GM19193 (cell line): ENCODE results near the gene CEP20.

ENCODE experiments used
- POLR2A ChIP-seq: IDR thresholded peaks from 4 replicates; pipeline ENCODE4 v1.6.1; 2011; ENCODE audit not compliant: insufficient read depth, insufficient read length; ENCODE audit errors: extremely low read depth

Gene CEP20

GRCh38 chr16:15876503-15876902 lies 11.9 kb downstream of the CEP20 start:
- no peak for TF ChIP-seq POLR2A

GRCh38 chr16:15874745-15875314 lies 13.6 kb downstream of the CEP20 start:
- TF ChIP-seq POLR2A: no peak

- no peak for TF ChIP-seq POLR2A
Measured at GRCh38 chr16:15873737-15874136, 14.7 kb downstream of the CEP20 start.

- no peak for TF ChIP-seq POLR2A
Measured at GRCh38 chr16:15873301-15873700, 15.1 kb downstream of the CEP20 start.

- no peak for TF ChIP-seq POLR2A
Measured at GRCh38 chr16:15870011-15870410, 18.4 kb downstream of the CEP20 start.

DNA sequence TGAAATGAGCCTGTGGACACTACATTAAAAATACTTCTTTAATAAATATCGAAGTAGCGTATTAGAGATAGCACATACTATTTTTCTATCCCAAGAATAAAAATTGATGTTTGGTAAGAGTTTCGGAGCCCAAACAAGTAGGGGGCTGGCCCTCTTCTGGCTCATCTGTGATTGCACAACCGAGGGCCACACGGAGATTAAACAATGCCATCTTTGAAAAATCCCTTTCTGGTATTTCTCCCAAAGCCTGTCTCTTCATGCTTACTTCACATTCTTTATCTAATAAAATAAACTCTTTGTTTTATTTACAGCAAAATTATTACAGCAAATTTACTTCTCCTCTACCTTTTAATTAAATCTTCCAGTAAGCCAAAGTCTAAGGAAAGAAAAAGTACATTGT lies 22.0 kb downstream of the CEP20 start:
- no peak for TF ChIP-seq POLR2A

DNA sequence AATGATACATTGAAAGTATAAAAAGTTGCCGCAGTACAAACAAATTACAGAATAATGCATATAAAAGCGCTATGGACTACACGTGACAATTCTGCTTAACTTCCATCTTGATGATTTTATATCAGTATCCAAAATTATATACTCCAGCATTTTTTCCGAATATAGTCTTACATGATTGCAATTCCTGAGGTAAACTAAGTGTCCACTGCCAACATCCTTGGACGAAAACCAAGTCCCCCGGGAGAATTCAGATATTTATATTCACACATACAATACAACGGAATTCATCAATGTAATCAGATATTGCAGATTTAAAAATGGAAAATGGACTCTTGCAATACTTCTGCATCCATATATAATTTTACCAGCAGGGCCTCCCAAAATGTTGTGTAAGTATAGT lies 22.7 kb downstream of the CEP20 start:
- no peak for TF ChIP-seq POLR2A

GRCh38 chr16:15864939-15865338 lies 23.5 kb downstream of the CEP20 start:
- TF ChIP-seq POLR2A: no peak

DNA sequence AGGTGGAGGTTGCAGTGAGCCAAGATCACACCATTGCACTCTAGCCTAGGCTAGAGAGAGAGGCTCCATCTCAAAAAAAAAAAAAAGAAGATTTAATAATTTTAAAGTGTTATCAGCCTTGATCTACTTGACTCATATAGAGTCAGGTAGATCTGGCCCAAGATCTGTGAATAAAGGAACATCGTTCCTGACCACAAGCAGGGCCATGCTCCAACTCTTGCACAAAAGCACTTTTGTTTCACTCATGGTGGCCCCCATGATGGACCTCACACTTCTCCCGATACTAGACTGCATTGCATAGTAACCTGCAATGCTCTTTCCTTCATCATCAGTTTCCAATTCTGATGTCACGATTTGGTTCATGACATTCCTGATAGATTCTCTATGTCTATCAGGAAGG lies 26.4 kb downstream of the CEP20 start:
- no peak for TF ChIP-seq POLR2A

DNA sequence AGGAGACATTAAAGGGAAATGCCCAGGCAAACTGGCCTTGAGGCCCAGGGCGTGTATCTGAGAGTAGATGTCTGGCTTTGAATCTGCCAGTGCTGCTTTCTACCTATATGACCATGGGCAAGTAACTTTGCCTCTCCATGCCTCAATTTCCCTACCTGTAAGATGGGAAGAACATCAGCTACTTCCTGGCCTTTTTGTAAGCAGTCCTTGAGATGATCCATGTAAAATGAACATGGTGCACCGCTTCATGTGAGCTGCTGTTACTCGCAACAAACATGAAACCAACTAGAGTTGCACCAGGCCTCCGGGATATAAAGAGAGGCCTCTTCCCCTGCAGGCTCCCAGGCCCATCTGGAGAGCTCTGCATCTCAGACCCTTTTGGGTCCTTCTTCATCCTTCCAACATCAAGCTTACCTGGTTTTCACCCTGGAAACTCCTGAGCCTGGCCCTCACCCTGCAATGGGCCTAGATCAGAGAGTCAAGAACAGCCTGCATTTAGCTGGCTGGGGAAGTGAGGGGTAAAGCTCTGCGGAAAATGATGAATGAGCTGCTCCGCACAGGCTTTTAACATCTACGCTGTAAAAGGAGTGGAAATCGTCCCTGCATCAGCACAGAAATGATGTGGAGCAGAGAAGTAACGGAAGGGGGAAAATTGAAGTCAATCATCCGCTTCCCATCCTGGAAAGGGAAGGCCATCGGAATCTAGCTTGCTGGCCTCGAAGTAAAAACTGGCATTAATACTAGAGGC lies 29.3 kb downstream of the CEP20 start:
- no peak for TF ChIP-seq POLR2A

DNA sequence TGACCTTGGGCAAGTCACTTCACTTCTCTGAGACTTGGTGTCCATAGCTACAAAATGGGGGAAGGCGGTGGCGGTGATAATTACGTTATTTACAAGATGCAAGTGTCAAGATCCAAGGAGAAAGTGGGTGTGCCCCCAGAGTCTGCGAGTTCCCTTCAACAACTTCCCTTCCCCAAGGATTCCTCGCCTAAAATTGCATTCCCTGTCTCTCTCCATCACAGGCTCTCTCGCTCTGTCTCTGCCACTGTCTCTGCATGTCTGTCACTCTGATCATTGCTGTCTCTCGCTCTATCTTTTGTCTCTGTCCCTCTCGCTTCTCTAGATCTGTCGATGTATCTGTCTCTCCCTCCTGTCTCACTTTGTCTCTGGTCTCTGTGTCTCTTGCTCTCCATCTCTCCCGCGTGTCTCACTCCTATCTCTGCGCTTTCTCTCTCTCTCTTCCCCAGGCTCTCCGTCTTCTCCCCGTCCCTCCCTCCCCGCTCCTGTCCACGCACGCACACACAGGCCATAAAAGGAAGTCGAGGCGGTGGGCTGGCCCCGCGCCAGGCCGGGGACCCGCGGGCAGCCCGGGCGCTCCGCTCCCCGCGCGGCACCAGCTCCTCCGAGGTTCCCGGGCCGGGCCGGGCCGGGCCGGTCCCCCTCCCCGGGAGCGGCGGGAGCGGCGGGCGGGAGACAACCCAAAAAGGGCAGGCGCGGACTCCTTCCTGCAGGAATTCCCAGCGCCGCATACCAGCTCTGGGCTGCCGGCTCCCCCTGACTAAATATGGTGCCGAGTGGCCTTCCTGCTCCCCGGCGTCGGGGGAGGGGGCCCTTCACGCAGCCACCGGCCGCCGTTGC lies 30.5 kb downstream of the CEP20 start:
- no peak for TF ChIP-seq POLR2A

GRCh38 chr16:15856901-15857698 lies 31.3 kb downstream of the CEP20 start, which contains the start of gene MYH11:
TSS of gene MYH11 (minus strand) at chr16:15857028. CDS start at chr16:15838252, 18,776 bp downstream.
- TF ChIP-seq POLR2A: no peak

- TF ChIP-seq POLR2A: no peak
Measured at GRCh38 chr16:15856182-15856581, 32.2 kb downstream of the CEP20 start.

DNA sequence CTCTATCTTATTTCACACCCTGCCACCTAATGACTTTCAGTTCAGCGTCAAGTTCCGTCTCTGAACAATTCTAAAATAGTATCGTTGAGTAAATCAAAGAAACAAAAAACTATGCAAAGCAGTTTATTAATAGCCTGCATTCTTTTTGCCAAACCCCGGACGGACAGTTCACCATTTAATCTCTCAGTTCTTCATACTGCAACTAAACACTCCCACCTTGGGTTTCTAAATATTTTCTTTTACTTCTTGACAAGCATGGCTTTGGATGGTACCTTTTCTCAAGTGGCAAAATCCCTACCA lies 32.7 kb downstream of the CEP20 start:
- no peak for TF ChIP-seq POLR2A
